Measurements from ENCODE around the gene PLEKHF1. TPM values are rescaled to one million over a fixed set of nuclear protein-coding genes. Genes with fewer than 3 reads are reported as not detected.

Gene PLEKHF1
- total and polyA plus RNA-seq, 2 of the 8 experiments (the other 6 are each of a cell fraction or from before 2014, with no cell fraction given): 11.1 to 18.4 TPM

GRCh38 chr19:29724102-29724641 is 58.9 kb downstream of the PLEKHF1 start (continued):
- TF ChIP-seq CTCF (IDR thresholded peaks at IDR 0.05; ENCODE audit: control extremely low read depth in 1 of 3, insufficient read depth in 1 of 3, low read depth in 1 of 3, low read length in 3 of 3) (peak in 2 of 3 experiments; percentile 16 to 20; a peak in 3 of 4 replicates), ASH2L (IDR thresholded peaks at IDR 0.05; ENCODE audit: low read length) (peak; percentile 84), ATF2 (IDR thresholded peaks at IDR 0.05; ENCODE audit: low read length) (no peak), FOSL1 (IDR thresholded peaks at IDR 0.05; ENCODE audit: insufficient read depth, low read depth, low read length) (no peak), SAP30 (IDR thresholded peaks at IDR 0.05; ENCODE audit: insufficient read depth, insufficient replicate concordance, low read length) (no peak), CBX5 (IDR thresholded peaks at IDR 0.05; ENCODE audit: low read depth, low read length) (no peak), EGR1 (IDR thresholded peaks at IDR 0.05; ENCODE audit: borderline replicate concordance, low read depth, low read length) (no peak), KDM1A (IDR thresholded peaks at IDR 0.05; ENCODE audit: borderline replicate concordance, low read length) (no peak), SIRT6 (IDR thresholded peaks at IDR 0.05; ENCODE audit: low read length) (no peak), EP300 (IDR thresholded peaks at IDR 0.05; ENCODE audit: borderline replicate concordance in 1 of 2, low read depth in 2 of 2, low read length in 2 of 2) (no peak), MAX (IDR thresholded peaks at IDR 0.05) (peak; percentile 96), BRCA1 (IDR thresholded peaks at IDR 0.05; ENCODE audit: low read depth, low read length) (no peak), CEBPB (IDR thresholded peaks at IDR 0.05; ENCODE audit: low read depth, low read length) (no peak), TEAD4 (IDR thresholded peaks at IDR 0.05; ENCODE audit: low read depth, low read length) (no peak), SP2 (IDR thresholded peaks at IDR 0.05; ENCODE audit: low read length) (no peak), RXRA (IDR thresholded peaks at IDR 0.05; ENCODE audit: insufficient read depth, low read depth, low read length) (no peak), CHD2 (IDR thresholded peaks at IDR 0.05; ENCODE audit: low read length) (no peak), TAF7 (optimal IDR thresholded peaks at IDR 0.05; ENCODE audit: borderline replicate concordance, low read depth, low read length) (no peak), CREB1 (IDR thresholded peaks at IDR 0.05) (0 out of 2 replicates have a peak, but pooled peaks have one; percentile 17), SRF (IDR thresholded peaks at IDR 0.05; ENCODE audit: low read depth, low read length) (no peak), BACH1 (IDR thresholded peaks at IDR 0.05; ENCODE audit: low read length) (no peak), CBX8 (IDR thresholded peaks at IDR 0.05; ENCODE audit: borderline replicate concordance, low read depth, low read length) (no peak)

All from H1 (cell line).